Keratinocyte (primary cell): Measurements from ENCODE around the gene TIAM2. TPM values are rescaled to one million over a fixed set of nuclear protein-coding genes. Genes with fewer than 3 reads are reported as not detected.

ENCODE experiments used
- DNase-seq: peaks from one replicate; pipeline ENCODE4 v3.0.0-alpha.2; 2011; ENCODE audit warnings: low read depth, missing footprints, low spot score
- FAIRE-seq: peaks from 2 replicates; lab custom pipeline; 2011; peaks lifted over from hg19 to GRCh38; lab: Jason Lieb, UNC
- H2AFZ ChIP-seq: 2 replicates; pipeline ENCODE4 v1.6.0; 2012; ENCODE audit warnings: low read length, control low read depth, inconsistent platforms; ENCODE audit not compliant: control insufficient read depth
- H3K27ac ChIP-seq: 2 replicates; pipeline ENCODE4 v1.5.1; 2011; ENCODE audit warnings: low read length; ENCODE audit not compliant: control insufficient read depth, insufficient read depth
- H3K27me3 ChIP-seq: 3 replicates; pipeline ENCODE4 v1.6.0; 2011; ENCODE audit warnings: low read length; ENCODE audit not compliant: control insufficient read depth, insufficient read depth; ENCODE audit errors: extremely low read depth
- H3K36me3 ChIP-seq, 2 experiments: 2 replicates in 1 of 2; 3 replicates in 1 of 2; pipeline ENCODE4 v1.5.1; 2011; ENCODE audit warnings: low read length in 2 of 2, mild to moderate bottlenecking in 1 of 2; ENCODE audit not compliant: control insufficient read depth in 2 of 2, insufficient read depth in 2 of 2; ENCODE audit errors: extremely low read depth in 1 of 2
- H3K4me1 ChIP-seq: 3 replicates; pipeline ENCODE4 v1.5.1; 2011; ENCODE audit warnings: low read length; ENCODE audit not compliant: control insufficient read depth, insufficient read depth; ENCODE audit errors: extremely low read depth
- H3K4me2 ChIP-seq: 3 replicates; pipeline ENCODE4 v1.6.0; 2011; ENCODE audit warnings: low read depth, low read length; ENCODE audit not compliant: control insufficient read depth, insufficient read depth; ENCODE audit errors: extremely low read depth
- H3K4me3 ChIP-seq, 3 experiments: fragments of 200-600 bp in 1 of 3; sonication (generic) in 1 of 3; 2 replicates in 2 of 3; 3 replicates in 1 of 3; pipeline ENCODE4 v1.5.1; 2011 to 2016; ENCODE audit warnings: low read length in 3 of 3, mild to moderate bottlenecking in 3 of 3, control low read depth in 2 of 3, inconsistent platforms in 1 of 3, low read depth in 1 of 3, mixed read lengths in 1 of 3, mixed run types in 1 of 3, moderate library complexity in 1 of 3; ENCODE audit not compliant: control insufficient read depth in 2 of 3, insufficient read depth in 2 of 3; ENCODE audit errors: extremely low read depth in 1 of 3
- H3K79me2 ChIP-seq: 2 replicates; pipeline ENCODE4 v1.6.0; 2012; ENCODE audit warnings: low read length; ENCODE audit not compliant: control insufficient read depth, insufficient read depth
- H3K9ac ChIP-seq: 3 replicates; pipeline ENCODE4 v1.6.0; 2011; ENCODE audit warnings: low read length; ENCODE audit not compliant: control insufficient read depth, insufficient read depth; ENCODE audit errors: extremely low read depth
- H3K9me1 ChIP-seq: 3 replicates; pipeline ENCODE4 v1.6.0; 2011; ENCODE audit warnings: low read length; ENCODE audit not compliant: control insufficient read depth, insufficient read depth; ENCODE audit errors: extremely low read depth
- H3K9me3 ChIP-seq: 2 replicates; pipeline ENCODE4 v1.5.1; 2012; ENCODE audit warnings: low read depth, low read length; ENCODE audit not compliant: control insufficient read depth
- H4K20me1 ChIP-seq: 3 replicates; pipeline ENCODE4 v1.6.0; 2011; ENCODE audit warnings: low read length; ENCODE audit not compliant: control insufficient read depth, insufficient read depth; ENCODE audit errors: extremely low read depth
- CTCF ChIP-seq, 3 experiments: IDR thresholded peaks in 1 of 3; conservative IDR thresholded peaks in 1 of 3; optimal IDR thresholded peaks in 1 of 3; 2 replicates in 2 of 3; 3 replicates in 1 of 3; pipeline versions ENCODE3 to v1.5.1; 2011; ENCODE audit warnings: low read length in 3 of 3, mild to moderate bottlenecking in 3 of 3, moderate library complexity in 2 of 3, control low read depth in 1 of 3, inconsistent platforms in 1 of 3; ENCODE audit not compliant: insufficient read depth in 2 of 3; ENCODE audit errors: extremely low read depth in 1 of 3
- EZH2 ChIP-seq: IDR thresholded peaks from one replicate; pipeline ENCODE4 v1.6.1; 2012; ENCODE audit warnings: inconsistent platforms, mild to moderate bottlenecking, low read length, moderate library complexity
- dilution Hi-C: fragments of 300-500 bp; cut with MboI; formaldehyde crosslinking; loops from one replicate; pipeline ENCODE4 v1.7.0; 2020; ENCODE audit warnings: low sequenced_read_pairs; ENCODE audit not compliant: extremely low pct_ligation_motif_present
- polyA plus RNA-seq, 5 experiments: library from polyadenylated mRNA; depleted of rRNA in 3 of 5; stranded (reverse) in 3 of 5; stranded (forward) in 1 of 5; unstranded in 1 of 5; fragments of >200 nt; gene quantifications; 1 replicate in 1 of 5; 2 replicates in 3 of 5; 3 replicates in 1 of 5; pipeline versions ENCODE4 v1.2.1 to v1.2.3, GENCODE V29; 2011 to 2012; ENCODE audit warnings: missing spikeins in 2 of 5, low read depth in 1 of 5, low replicate concordance in 1 of 5

Gene TIAM2
- polyA plus RNA-seq, 1 donor (not counting 4 experiments of a cell fraction or from before 2014, with no cell fraction given) = 4.0 TPM

GRCh38 chr6:155265843-155266535 is 270.9 kb downstream of the TIAM2 start:
- no peak for FAIRE-seq

GRCh38 chr6:155267411-155267810 is 272.3 kb downstream of the TIAM2 start:
- no peak for TF ChIP-seq EZH2
- no peak for TF ChIP-seq CTCF (optimal IDR thresholded peaks at IDR 0.05 in 1 of 3, IDR thresholded peaks at IDR 0.05 in 1 of 3, conservative IDR thresholded peaks at IDR 0.05 in 1 of 3; ENCODE audit: extremely low read depth in 1 of 3, insufficient read depth in 2 of 3, low read length in 3 of 3)

More at GRCh38 chr6:155265843-155266535, 270.9 kb downstream of the TIAM2 start:
- H3K4me2 ChIP-seq = no peak overlapping the region
- H4K20me1 ChIP-seq = no peaks in the 10 kb centered on the region
- H3K9me1 ChIP-seq = no peaks in the 10 kb centered on the region
- peaks cover 48% of the 10 kb centered on the region for H3K79me2 ChIP-seq
- dilution Hi-C loops = no loop called here
- TF ChIP-seq CTCF (optimal IDR thresholded peaks at IDR 0.05 in 1 of 3, IDR thresholded peaks at IDR 0.05 in 1 of 3, conservative IDR thresholded peaks at IDR 0.05 in 1 of 3; ENCODE audit: extremely low read depth in 1 of 3, insufficient read depth in 2 of 3, low read length in 3 of 3) = peak in 1 of 3 experiments; percentile 33
- no peak for TF ChIP-seq EZH2
- H3K4me1 ChIP-seq = peaks cover 17% of the 10 kb centered on the region
- no peak overlapping the region for H3K27ac ChIP-seq
- H3K4me3 ChIP-seq = no peak overlapping the region
- no peak overlapping the region for H2AFZ ChIP-seq
- H3K36me3 ChIP-seq = peaks cover 2 to 14% of the 10 kb centered on the region in 2 experiments
- no peaks in the 10 kb centered on the region for H3K9me3 ChIP-seq
- H3K9ac ChIP-seq = no peak overlapping the region
- no peaks in the 10 kb centered on the region for H3K27me3 ChIP-seq
- DNase-seq = no peak

More at GRCh38 chr6:155267411-155267810, 272.3 kb downstream of the TIAM2 start:
- no peak overlapping the region for H3K4me3 ChIP-seq
- no peaks in the 10 kb centered on the region for H3K9me3 ChIP-seq
- H3K4me2 ChIP-seq = no peak overlapping the region
- H2AFZ ChIP-seq = no peak overlapping the region
- DNase-seq (no peak), FAIRE-seq (no peak)
- no peaks in the 10 kb centered on the region for H4K20me1 ChIP-seq
- H3K9ac ChIP-seq = no peak overlapping the region
- H3K4me1 ChIP-seq = peaks cover 21% of the 10 kb centered on the region
- peaks cover 0 to 8% of the 10 kb centered on the region in 2 experiments for H3K36me3 ChIP-seq
- no peaks in the 10 kb centered on the region for H3K27me3 ChIP-seq
- H3K79me2 ChIP-seq = peaks cover 37% of the 10 kb centered on the region
- no peaks in the 10 kb centered on the region for H3K9me1 ChIP-seq
- H3K27ac ChIP-seq = no peak overlapping the region
- dilution Hi-C loops = no loop called here
